ENCODE measurements around the gene UGT1A7.

DNA sequence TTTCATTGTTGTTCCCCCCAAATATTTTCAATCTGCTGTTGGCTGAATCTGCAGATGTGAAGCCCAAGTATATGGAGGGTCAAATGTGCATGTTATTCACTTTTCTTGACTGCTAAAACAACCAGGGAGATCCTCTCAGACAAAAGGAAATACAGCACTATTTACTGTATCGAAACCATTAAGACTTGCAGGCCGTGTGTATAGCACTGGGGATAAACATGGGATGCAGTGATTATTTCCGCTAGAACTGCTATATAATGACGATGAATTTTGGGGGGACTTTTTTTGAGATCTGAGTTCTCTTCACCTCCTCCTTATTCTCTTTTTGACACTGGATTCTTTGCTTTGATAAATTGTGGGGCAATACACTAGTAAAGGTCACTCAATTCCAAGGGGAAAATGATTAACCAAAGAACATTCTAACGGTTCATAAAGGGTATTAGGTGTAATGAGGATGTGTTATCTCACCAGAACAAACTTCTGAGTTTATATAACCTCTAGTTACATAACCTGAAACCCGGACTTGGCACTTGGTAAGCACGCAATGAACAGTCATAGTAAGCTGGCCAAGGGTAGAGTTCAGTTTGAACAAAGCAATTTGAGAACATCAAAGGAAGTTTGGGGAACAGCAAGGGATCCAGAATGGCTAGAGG is 74.9 kb downstream of the UGT1A7 start:
- TF ChIP-seq ZNF274 (IDR thresholded peaks at IDR 0.05; ENCODE audit: low read depth, low read length) (no peak), YY1 (IDR thresholded peaks at IDR 0.05; ENCODE audit: insufficient read depth, insufficient read length) (no peak)
